AG09309 (cell line): ENCODE measurements around the gene PPME1.

ENCODE experiments used
- DNase-seq: peaks from one replicate; pipeline ENCODE4 v3.0.0-alpha.2; 2010; ENCODE audit warnings: low read depth
- H3K4me3 ChIP-seq: 2 replicates; pipeline ENCODE4 v1.5.1; 2011; ENCODE audit warnings: mild to moderate bottlenecking, low read depth, low read length, moderate library complexity; ENCODE audit not compliant: control insufficient read depth
- TF ChIP-seq, protein P1 (sequence below): IDR thresholded peaks from 2 replicates; pipeline ENCODE4 v1.5.1; 2011; ENCODE audit warnings: mild to moderate bottlenecking, low read depth, low read length, inconsistent platforms; ENCODE audit not compliant: insufficient read depth, control insufficient read depth; ENCODE audit errors: missing control alignments

PPME1 gene

DNA sequence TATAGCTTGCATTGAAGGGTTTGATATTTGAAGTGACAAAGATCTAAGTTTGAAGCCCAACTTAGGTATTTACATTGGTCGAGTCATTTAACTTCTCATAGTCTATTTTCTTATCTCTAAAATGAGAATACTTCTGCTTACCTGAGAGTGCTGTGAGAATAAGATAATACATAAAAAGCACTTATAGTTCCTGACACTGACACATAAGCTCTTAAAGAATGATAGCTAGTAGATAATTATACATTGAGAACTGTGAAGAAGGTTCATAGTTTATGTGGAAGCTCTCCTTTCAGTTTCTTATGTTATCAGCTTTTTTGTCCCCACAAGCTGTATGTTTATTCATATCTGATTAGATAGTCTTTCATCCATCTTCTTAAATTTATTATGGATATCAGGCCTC lies 4.8 kb downstream of the PPME1 start:
- no peak overlapping the region for H3K4me3 ChIP-seq
- TF ChIP-seq, protein P1, sequence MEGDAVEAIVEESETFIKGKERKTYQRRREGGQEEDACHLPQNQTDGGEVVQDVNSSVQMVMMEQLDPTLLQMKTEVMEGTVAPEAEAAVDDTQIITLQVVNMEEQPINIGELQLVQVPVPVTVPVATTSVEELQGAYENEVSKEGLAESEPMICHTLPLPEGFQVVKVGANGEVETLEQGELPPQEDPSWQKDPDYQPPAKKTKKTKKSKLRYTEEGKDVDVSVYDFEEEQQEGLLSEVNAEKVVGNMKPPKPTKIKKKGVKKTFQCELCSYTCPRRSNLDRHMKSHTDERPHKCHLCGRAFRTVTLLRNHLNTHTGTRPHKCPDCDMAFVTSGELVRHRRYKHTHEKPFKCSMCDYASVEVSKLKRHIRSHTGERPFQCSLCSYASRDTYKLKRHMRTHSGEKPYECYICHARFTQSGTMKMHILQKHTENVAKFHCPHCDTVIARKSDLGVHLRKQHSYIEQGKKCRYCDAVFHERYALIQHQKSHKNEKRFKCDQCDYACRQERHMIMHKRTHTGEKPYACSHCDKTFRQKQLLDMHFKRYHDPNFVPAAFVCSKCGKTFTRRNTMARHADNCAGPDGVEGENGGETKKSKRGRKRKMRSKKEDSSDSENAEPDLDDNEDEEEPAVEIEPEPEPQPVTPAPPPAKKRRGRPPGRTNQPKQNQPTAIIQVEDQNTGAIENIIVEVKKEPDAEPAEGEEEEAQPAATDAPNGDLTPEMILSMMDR: no peak
- no peak for DNase-seq

DNA sequence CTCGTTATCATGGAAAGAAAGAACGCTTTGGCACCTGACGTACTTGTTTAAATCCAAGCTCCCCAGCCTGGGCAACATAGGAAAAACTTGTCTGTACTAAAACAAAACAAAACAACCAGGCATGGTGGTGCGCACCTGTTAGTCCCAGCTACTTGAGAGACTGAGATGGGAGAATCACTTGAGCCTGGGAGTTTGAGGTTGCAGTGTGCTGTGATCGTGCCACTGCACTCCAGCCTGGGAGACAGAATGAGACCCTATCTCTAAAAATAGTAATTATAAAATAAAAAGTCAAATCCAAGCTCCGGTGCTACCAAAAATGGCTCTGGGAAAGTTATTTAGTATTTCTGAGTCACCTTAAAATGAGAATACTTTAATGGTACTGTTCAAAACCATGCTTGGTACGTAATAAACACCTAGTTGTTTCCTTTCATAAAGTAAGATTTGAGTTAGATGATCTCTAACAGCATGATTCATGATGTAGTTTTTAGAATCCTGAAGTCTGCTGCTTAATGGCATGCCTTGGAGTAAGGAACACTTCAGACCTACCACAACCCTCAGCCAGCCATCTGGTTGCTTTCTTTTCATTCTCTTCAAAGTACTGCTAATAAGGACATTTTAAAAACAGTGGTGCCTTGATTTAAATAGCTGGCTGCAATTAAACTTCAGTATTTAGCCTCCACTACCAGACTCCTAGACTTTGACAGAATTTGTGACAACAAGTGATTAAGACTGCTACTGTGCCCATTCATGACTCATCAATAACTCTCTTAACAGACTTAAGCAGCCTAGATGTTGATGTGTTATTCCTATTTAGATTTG lies 8.4 kb downstream of the PPME1 start:
- no peak for DNase-seq
- TF ChIP-seq, protein P1: no peak
- H3K4me3 ChIP-seq: no peak overlapping the region

DNA sequence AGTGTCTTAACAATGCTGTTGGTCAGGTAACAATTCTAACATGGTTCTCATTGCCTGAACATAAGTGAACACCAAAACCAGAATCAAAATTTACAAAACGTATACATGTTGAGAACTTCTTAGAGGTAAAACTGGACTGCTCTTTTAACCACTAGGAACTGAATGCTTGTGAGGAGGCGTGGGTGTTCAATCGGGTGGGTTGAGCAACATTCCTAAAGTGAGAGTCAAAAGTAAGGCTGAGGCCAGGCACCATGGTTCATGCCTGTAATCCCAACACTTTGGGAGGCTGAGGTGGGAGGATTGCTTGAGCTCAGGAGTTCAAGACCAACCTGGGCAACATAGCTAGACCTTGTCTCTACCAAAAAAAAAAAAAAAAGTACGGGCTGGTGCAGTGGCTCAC lies 11.5 kb downstream of the PPME1 start:
- DNase-seq: no peak
- TF ChIP-seq, protein P1: no peak
- H3K4me3 ChIP-seq: no peak overlapping the region

DNA sequence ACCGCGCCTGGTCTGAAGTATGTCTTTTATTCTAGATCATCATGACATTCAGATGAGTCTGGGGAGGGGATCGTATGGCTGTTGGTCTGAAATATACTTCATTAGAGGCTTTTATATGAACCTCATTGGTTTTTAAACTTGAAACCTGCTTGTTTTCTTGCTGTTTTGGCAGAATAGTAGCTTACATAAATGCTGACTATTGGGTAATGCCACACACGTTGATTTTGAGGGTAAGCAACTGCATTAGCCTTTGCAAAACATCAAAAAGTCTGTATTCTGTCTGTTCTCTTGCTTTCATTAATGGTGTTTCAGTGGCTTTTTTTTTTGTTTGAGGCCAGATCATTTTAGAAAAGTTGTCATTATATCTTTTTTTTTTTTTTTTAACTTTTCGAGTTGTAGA lies 14.2 kb downstream of the PPME1 start:
- DNase-seq: no peak
- TF ChIP-seq, protein P1: no peak

DNA sequence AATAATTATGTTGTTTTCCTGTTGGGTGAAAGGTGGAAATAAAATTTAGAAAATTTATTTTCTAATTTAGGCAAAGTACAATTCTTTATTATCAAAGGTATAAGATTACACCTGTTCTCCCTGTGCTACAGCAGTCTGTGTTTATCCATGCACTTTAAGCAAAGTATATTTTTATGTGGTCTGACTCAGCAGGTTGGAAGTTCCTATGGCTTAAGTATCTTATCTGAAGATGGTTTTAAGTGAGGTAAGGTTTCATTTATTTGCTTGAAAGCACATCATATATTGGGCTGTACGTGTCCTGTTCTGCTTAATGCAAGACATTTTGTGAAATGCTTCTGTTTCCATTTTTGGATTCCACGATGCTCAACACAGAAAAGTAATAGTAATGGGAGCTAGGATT lies 14.6 kb downstream of the PPME1 start:
- TF ChIP-seq, protein P1: no peak
- H3K4me3 ChIP-seq: no peak overlapping the region
- no peak for DNase-seq

More for the DNA sequence above, 14.2 kb downstream of the PPME1 start:
- H3K4me3 ChIP-seq: no peak overlapping the region

DNA sequence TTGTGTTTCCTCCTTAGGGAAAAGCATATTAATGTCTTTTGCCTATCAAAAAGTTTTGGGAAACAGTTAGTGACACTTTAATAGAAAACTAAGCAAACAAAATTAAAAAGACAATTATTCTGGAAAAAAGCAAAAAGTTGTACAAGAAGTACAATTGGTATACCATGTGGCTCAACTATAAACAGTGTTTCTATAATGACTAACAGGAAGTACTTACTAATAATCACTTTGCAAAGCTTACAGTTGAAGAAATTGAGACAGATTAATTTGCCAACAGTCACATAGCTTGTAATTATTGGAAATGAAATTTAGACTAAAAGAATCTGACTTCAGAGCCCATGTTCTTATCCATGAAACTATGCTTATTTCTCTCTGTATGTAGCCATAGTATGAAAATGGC lies 24.7 kb downstream of the PPME1 start:
- TF ChIP-seq, protein P1: no peak
- no peak overlapping the region for H3K4me3 ChIP-seq
- no peak for DNase-seq

DNA sequence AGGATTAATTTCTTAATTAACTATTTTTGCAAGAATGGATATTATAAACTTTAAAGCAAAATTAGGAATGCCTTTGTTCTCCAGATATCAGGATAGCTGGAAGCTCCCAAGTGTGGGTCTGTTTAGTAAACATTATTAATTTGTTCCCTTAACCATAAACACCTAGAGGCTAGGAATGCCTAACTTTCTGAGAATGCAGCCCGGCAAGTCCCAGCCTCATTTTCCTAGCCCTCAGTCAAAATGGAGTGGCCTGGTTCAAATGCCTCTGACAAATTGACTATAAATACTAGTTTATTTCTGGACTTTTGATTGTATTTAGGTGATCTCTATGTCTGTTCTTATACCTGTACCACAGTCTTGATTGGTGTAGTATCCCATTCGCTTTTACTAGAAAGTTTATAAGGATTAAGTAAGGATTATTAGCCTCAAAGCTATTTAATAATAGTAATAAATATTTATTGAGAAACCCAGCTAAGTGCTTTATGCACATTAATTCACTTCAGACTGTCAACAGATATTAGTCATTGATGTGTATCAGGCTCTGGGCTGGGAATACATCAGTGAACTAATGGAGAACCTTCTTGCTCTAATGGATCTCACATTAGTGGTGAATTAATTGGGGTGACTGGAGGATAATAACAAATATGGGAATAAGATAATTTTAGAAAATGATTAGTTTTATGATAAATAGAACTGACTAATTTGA lies 25.8 kb downstream of the PPME1 start:
- TF ChIP-seq, protein P1: no peak
- H3K4me3 ChIP-seq: no peak overlapping the region
- no peak for DNase-seq
